ENCODE results near the gene CDH20.

CDH20 gene

GRCh38 chr18:61553045-61553659 is 219.9 kb downstream of the CDH20 start:
- TF ChIP-seq CTCF (IDR thresholded peaks at IDR 0.05) = no peak
- no peak for TF ChIP-seq ZFX (IDR thresholded peaks at IDR 0.05; ENCODE audit: borderline replicate concordance)
- no peak overlapping the region for H3K27ac ChIP-seq

- no peak for TF ChIP-seq CTCF (IDR thresholded peaks at IDR 0.05)
- no peak for TF ChIP-seq ZFX (IDR thresholded peaks at IDR 0.05; ENCODE audit: borderline replicate concordance)
- no peak overlapping the region for H3K27ac ChIP-seq
Observed at GRCh38 chr18:61554117-61554776, 221.0 kb downstream of the CDH20 start.

DNA sequence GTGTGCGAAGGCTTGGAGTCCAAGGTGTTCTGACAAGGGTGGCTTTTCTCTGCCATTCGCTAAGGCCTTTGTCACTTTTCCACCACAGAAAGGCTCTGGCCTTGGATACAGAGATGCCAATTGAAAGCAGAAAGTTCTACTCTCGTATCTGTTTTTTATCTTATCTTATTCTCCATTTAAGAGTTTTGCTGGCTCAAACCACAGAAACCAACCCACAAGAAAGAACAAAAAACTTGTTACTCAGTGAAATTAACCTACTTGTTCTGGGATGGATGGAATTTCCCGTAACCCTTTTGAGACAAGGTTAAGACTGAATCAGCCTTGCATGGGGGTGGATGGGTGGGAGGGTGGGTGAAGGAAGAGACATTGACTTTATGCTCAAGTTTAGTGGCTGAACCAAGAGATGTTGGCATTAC is 221.7 kb downstream of the CDH20 start:
- H3K27ac ChIP-seq = no peak overlapping the region
- TF ChIP-seq ZFX (IDR thresholded peaks at IDR 0.05; ENCODE audit: borderline replicate concordance) (no peak), CTCF (IDR thresholded peaks at IDR 0.05) (no peak)

DNA sequence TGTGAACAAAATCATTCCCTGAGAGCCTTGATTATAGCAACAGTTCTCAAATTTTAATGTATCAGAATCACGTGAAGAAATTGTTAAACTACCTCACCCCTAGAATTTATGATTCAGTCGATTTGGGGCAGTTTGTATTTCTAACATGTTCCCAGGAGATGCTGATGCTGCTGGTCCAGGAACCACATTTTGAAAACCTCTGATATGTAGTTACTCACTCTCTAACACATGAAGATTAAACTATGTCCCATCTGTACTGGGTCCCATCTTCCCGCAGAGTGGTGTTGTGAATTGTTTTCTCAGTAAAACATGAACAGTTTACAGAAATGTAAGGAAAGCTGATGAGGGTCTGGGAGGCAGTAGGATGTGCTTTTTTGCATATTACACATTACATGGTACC is 223.1 kb downstream of the CDH20 start:
- no peak for TF ChIP-seq CTCF (IDR thresholded peaks at IDR 0.05)
- TF ChIP-seq ZFX (IDR thresholded peaks at IDR 0.05; ENCODE audit: borderline replicate concordance) = no peak
- no peak overlapping the region for H3K27ac ChIP-seq

GRCh38 chr18:61556862-61557261 is 223.6 kb downstream of the CDH20 start:
- no peak overlapping the region for H3K27ac ChIP-seq
- TF ChIP-seq ZFX (IDR thresholded peaks at IDR 0.05; ENCODE audit: borderline replicate concordance) (no peak), CTCF (IDR thresholded peaks at IDR 0.05) (no peak)

GRCh38 chr18:61569176-61569892 is 236.1 kb downstream of the CDH20 start:
- TF ChIP-seq CTCF (IDR thresholded peaks at IDR 0.05) (no peak), ZFX (IDR thresholded peaks at IDR 0.05; ENCODE audit: borderline replicate concordance) (no peak)
- no peak overlapping the region for H3K27ac ChIP-seq

DNA sequence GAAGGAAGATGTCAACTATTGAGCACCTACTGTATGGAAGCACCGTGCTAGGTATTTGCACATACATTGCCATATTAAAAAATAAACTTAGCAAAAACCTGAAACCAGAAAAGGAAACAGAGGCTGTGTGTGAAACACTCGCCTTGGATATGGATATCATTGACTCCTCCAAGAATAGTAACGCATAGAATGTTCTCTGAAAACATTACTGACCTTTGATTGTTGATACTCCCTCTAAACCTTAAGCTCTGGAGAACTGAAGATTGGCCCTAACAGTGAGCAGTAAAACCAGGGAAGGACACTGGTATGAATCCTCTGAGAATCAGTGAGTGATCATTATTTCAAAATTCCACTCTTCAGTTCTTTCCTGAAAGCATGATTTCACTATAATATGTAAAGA is 236.8 kb downstream of the CDH20 start:
- TF ChIP-seq ZFX (IDR thresholded peaks at IDR 0.05; ENCODE audit: borderline replicate concordance) (no peak), CTCF (IDR thresholded peaks at IDR 0.05) (no peak)
- no peak overlapping the region for H3K27ac ChIP-seq
